Smooth muscle cell (in vitro differentiated cells): ENCODE results near the gene LILRB4. TPM values are rescaled to one million over a fixed set of nuclear protein-coding genes. Genes with fewer than 3 reads are reported as not detected.

Experiments used
- DNase-seq: peaks from one replicate; lab custom pipeline; 2025; ENCODE audit not compliant: unreplicated experiment; lab: John Stamatoyannopoulos, UW
- H2AFZ ChIP-seq: fragments of 200-600 bp; sonication (generic); 2 replicates; pipeline ENCODE4 v1.6.0; 2016; ENCODE audit warnings: antibody characterized with exemption, low read depth, mild to moderate bottlenecking
- H3F3A ChIP-seq: fragments of 200-600 bp; sonication (generic); 2 replicates; pipeline ENCODE4 v1.6.0; 2017; ENCODE audit warnings: antibody characterized with exemption, low read depth
- H3K27ac ChIP-seq: fragments of 200-600 bp; sonication (generic); 2 replicates; pipeline ENCODE4 v1.5.1; 2016; ENCODE audit warnings: low read depth, mild to moderate bottlenecking
- H3K27me3 ChIP-seq: fragments of 200-600 bp; sonication (generic); 2 replicates; pipeline ENCODE4 v1.6.1; 2016; ENCODE audit warnings: low read depth, mild to moderate bottlenecking
- H3K36me3 ChIP-seq: fragments of 200-600 bp; sonication (generic); 2 replicates; pipeline ENCODE4 v1.5.1; 2016; ENCODE audit warnings: low read depth
- H3K4me1 ChIP-seq: fragments of 200-600 bp; sonication (generic); 2 replicates; pipeline ENCODE4 v1.5.1; 2016; ENCODE audit warnings: low read depth
- H3K4me2 ChIP-seq: fragments of 200-600 bp; sonication (generic); 2 replicates; pipeline ENCODE4 v1.6.0; 2016; ENCODE audit warnings: mild to moderate bottlenecking
- H3K4me3 ChIP-seq: fragments of 200-600 bp; sonication (generic); 2 replicates; pipeline ENCODE4 v1.5.1; 2016; ENCODE audit warnings: mild to moderate bottlenecking
- H3K79me2 ChIP-seq: fragments of 200-600 bp; sonication (generic); 2 replicates; pipeline ENCODE4 v1.6.0; 2016; ENCODE audit warnings: low read depth, mild to moderate bottlenecking
- H3K9ac ChIP-seq: fragments of 200-600 bp; sonication (generic); 2 replicates; pipeline ENCODE4 v1.6.0; 2016; ENCODE audit warnings: low read depth
- H3K9me3 ChIP-seq: fragments of 200-600 bp; sonication (generic); replicated peaks from 2 replicates; pipeline ENCODE4 v1.5.1; 2016; ENCODE audit warnings: low read depth
- H4K20me1 ChIP-seq: fragments of 200-600 bp; sonication (generic); 2 replicates; pipeline ENCODE4 v1.6.0; 2016; ENCODE audit warnings: low read depth
- WGBS: methylation state at CpG from one replicate; pipeline ENCODE4 v1.1.7; 2016; ENCODE audit warnings: low lambda C conversion rate; 5-methylcytosine and 5-hydroxymethylcytosine counted together
- polyA plus RNA-seq: library from polyadenylated mRNA; unstranded; fragments of >200 nt; fragmentation: Nextera tagmentation; extraction: Ambion mirVana; gene quantifications from 2 replicates; pipeline ENCODE4 v1.2.1, GENCODE V29; 2016
- total RNA-seq: library from RNA; depleted of rRNA; stranded (reverse); fragments of >200 nt; gene quantifications from 2 replicates; pipeline ENCODE4 v1.2.3, GENCODE V29; 2014
- TF ChIP-seq, protein P1 (sequence below): fragments of 200-600 bp; sonication (generic); IDR thresholded peaks from 2 replicates; pipeline ENCODE4 v1.5.1; 2017; ENCODE audit warnings: borderline replicate concordance, mild to moderate bottlenecking, antibody characterized with exemption; ENCODE audit not compliant: insufficient read depth, poor library complexity, severe bottlenecking

The LILRB4 gene
- total and polyA plus RNA-seq, 2 experiments from 2014 or later: not detected

DNA sequence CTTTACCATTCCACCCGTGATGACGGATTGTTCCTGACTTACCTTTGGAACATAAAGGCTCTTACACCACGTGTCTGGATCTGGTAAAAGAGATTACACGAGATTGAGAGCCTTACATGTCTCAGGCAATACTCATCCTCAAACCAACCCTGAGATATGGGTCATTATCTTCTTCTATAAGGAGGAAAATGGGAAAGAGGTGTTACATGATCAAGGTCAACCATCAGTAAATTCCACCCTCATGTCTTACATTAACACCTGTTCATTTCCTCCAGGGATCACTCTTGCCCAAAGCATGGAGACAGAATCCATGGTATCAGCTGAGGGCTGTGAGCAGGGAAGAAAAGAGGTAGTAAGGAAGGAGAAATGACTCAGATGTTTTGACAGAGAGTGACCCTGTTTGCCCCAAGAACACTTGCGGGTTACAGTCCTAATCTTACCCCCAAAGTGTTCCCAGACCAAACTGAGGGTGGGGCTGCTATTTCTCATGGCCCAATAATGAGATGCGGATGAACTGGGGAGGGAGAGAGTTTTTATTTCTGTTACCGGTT, 19.6 kb downstream of the LILRB4 start:
- WGBS: 68% methylated on average over 7 of the region's 7 CpGs
- Histone ChIP-seq H3K27me3 (no peaks in the 10 kb centered on the region), H3K27ac (no peak overlapping the region), H3K36me3 (no peaks in the 10 kb centered on the region), H3K79me2 (no peaks in the 10 kb centered on the region), H3K4me3 (no peak overlapping the region), H3K4me1 (no peaks in the 10 kb centered on the region), H3K4me2 (no peak overlapping the region), H3F3A (no peaks in the 10 kb centered on the region), H3K9ac (no peak overlapping the region), H4K20me1 (no peaks in the 10 kb centered on the region), H3K9me3 (no peaks in the 10 kb centered on the region), H2AFZ (no peak overlapping the region)
- DNase-seq: no peak
- TF ChIP-seq, protein P1, sequence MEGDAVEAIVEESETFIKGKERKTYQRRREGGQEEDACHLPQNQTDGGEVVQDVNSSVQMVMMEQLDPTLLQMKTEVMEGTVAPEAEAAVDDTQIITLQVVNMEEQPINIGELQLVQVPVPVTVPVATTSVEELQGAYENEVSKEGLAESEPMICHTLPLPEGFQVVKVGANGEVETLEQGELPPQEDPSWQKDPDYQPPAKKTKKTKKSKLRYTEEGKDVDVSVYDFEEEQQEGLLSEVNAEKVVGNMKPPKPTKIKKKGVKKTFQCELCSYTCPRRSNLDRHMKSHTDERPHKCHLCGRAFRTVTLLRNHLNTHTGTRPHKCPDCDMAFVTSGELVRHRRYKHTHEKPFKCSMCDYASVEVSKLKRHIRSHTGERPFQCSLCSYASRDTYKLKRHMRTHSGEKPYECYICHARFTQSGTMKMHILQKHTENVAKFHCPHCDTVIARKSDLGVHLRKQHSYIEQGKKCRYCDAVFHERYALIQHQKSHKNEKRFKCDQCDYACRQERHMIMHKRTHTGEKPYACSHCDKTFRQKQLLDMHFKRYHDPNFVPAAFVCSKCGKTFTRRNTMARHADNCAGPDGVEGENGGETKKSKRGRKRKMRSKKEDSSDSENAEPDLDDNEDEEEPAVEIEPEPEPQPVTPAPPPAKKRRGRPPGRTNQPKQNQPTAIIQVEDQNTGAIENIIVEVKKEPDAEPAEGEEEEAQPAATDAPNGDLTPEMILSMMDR: no peak

DNA sequence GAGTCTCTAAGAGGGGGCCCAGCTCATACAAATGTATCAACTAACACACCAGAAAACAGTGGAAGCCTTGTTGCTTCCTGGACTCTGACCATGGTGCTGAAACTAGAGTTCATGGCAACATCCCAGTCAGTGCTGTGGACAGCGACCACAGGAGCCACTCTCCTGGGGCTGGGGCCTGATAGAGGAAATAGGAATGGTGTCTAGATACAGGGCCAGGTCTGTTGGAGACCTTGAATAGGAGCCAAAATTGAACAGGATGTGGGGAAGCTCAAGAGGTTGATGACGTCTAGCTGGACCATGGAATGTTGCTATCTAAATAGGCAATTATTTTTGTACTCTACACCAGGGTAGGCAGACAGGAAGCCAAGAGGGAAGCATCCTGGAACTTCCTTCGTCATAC, 21.7 kb downstream of the LILRB4 start:
- Histone ChIP-seq H3K4me2 (no peak overlapping the region), H2AFZ (no peak overlapping the region), H3K4me1 (no peaks in the 10 kb centered on the region), H3F3A (no peaks in the 10 kb centered on the region), H3K4me3 (no peak overlapping the region), H3K79me2 (no peaks in the 10 kb centered on the region), H3K9ac (no peak overlapping the region), H3K27ac (no peak overlapping the region), H3K27me3 (no peaks in the 10 kb centered on the region), H3K36me3 (no peaks in the 10 kb centered on the region), H4K20me1 (no peaks in the 10 kb centered on the region), H3K9me3 (no peaks in the 10 kb centered on the region)
- TF ChIP-seq, protein P1: no peak
- 35% methylated on average over 3 of the region's 3 CpGs for WGBS
- DNase-seq: no peak

DNA sequence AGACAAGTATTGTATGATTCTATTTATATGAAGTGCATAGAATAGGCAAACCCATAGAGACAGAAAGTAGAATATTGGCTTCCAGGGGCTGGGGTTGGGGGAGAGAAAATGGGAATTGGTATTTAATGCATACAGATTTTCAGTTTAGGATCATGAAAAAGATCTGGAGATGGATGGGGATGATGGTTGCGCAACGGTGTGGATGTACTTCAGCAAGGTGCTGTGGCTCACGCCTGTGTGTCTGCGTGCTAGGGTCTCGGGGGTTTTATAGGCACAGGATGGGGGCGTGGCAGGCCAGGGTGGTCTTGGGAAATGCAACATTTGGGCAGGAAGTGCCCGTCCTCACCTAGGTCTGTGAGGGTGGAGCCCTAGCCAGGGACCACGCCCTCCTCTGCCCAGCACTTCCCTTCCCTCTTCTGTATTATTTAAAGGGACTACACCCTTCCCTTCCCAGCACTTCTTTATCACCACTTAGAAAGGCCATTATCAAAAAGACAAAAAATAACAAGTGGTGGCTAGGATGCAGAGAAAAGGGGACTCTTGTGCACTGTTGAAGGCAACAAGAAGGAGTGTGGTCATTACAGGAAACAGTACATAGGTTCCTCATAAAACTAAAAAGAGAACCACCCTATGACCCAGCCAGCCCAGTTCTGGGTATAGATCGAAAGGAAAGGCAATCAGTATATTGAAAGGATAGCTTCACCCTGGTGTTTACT, 29.0 kb downstream of the LILRB4 start:
- H3K4me1 ChIP-seq: no peaks in the 10 kb centered on the region
- H3K79me2 ChIP-seq: no peaks in the 10 kb centered on the region
- H3K27me3 ChIP-seq: no peaks in the 10 kb centered on the region
- H2AFZ ChIP-seq: no peak overlapping the region
- no peak overlapping the region for H3K4me3 ChIP-seq
- no peaks in the 10 kb centered on the region for H3K36me3 ChIP-seq
- no peaks in the 10 kb centered on the region for H3F3A ChIP-seq
- no peak for DNase-seq
- H3K9ac ChIP-seq: no peak overlapping the region
- no peak overlapping the region for H3K4me2 ChIP-seq
- no peak overlapping the region for H3K27ac ChIP-seq
- TF ChIP-seq, protein P1: no peak
- no peaks in the 10 kb centered on the region for H4K20me1 ChIP-seq
- H3K9me3 ChIP-seq: no peaks in the 10 kb centered on the region
- WGBS: 76% methylated on average over 9 of the region's 9 CpGs

DNA sequence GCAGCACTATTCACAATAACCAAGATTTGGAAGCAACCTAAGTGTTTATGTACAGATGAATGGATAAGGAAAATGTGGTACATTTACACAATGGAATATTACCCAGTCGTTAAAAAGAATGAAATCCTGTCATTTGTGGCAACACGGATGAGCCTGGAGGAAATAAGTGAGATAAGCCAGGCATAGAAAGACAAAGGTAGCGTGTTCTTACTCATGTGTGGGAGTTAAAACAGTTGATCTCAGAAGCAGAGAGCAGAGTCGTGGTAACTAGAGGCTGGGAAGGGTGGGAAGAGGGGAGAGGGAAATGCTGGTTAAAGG, 29.5 kb downstream of the LILRB4 start:
- Histone ChIP-seq H2AFZ (no peak overlapping the region), H3K9ac (no peak overlapping the region), H3K27me3 (no peaks in the 10 kb centered on the region), H3K9me3 (no peaks in the 10 kb centered on the region), H3K79me2 (no peaks in the 10 kb centered on the region), H3K4me2 (no peak overlapping the region), H3K36me3 (no peaks in the 10 kb centered on the region), H3K4me1 (no peaks in the 10 kb centered on the region), H3K4me3 (no peak overlapping the region), H3F3A (no peaks in the 10 kb centered on the region), H3K27ac (no peak overlapping the region), H4K20me1 (no peaks in the 10 kb centered on the region)
- WGBS: 47% methylated on average over 4 of the region's 4 CpGs
- TF ChIP-seq, protein P1: no peak
- DNase-seq: no peak
